Measurements from ENCODE around the gene PTPRQ.
A peak's percentile ranks its signal among the peaks of the same experiment; 100 is the strongest.

The PTPRQ gene

DNA sequence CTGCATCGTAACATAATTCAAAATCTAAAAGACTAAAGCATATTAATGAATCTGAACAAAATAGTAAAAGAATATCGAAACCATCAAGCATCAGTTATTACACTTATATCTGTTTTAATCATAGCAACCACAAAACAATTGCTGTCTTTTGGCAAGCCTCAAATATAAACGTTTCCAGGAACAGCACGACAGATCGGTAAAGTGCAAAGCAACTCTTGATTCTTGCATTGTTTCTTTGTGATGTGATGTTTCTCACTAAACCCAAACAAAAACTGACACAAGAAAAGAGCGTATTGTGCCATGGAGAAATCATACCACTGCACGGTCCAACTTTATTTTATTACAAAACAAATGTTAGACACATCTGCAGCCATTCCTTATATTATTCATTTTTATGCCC lies 254.2 kb downstream of the PTPRQ start:
- H3K4me3 ChIP-seq (ENCODE audit: low read depth, low read length), result no peak overlapping the region

- no peak overlapping the region for H3K4me3 ChIP-seq (ENCODE audit: low read depth, low read length)
These were observed 255.0 kb downstream of the PTPRQ start for GRCh38 chr12:80698847-80699542.

GRCh38 chr12:80700327-80700726 lies 256.3 kb downstream of the PTPRQ start:
- H3K4me3 ChIP-seq (ENCODE audit: low read depth, low read length), result no peak overlapping the region

DNA sequence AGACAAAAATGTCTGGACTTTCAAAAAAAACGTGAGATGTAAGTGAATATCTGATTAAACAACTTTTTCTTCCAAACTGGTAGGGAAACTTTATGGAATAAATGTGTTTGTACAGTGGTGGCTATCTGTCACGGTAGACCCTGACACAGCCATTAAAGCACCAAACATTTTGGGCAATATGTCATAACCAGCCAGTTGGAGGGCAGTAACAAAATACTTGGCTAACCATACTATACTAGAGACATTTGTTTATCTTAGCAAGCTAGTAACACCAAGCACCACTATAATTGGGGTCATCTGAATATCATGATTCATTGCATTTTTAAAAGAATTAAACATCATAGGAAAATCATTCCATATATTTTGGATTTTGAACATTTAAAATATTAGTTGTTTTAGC lies 257.4 kb downstream of the PTPRQ start:
- no peak overlapping the region for H3K4me3 ChIP-seq (ENCODE audit: low read depth, low read length)

GRCh38 chr12:80702889-80703805 lies 259.1 kb downstream of the PTPRQ start:
- no peak overlapping the region for H3K4me3 ChIP-seq (ENCODE audit: low read depth, low read length)

GRCh38 chr12:80704420-80704819 lies 260.4 kb downstream of the PTPRQ start:
- no peak overlapping the region for H3K4me3 ChIP-seq (ENCODE audit: low read depth, low read length)

- H3K4me3 ChIP-seq (ENCODE audit: low read depth, low read length), result no peak within 1 kb of the TSS
These were observed 263.2 kb downstream of the PTPRQ start, which contains the start of gene MYF6 for GRCh38 chr12:80707126-80707829. Gene MYF6, plus strand, starts transcription at chr12:80707634. Its CDS starts 86 bp downstream, at chr12:80707720.

DNA sequence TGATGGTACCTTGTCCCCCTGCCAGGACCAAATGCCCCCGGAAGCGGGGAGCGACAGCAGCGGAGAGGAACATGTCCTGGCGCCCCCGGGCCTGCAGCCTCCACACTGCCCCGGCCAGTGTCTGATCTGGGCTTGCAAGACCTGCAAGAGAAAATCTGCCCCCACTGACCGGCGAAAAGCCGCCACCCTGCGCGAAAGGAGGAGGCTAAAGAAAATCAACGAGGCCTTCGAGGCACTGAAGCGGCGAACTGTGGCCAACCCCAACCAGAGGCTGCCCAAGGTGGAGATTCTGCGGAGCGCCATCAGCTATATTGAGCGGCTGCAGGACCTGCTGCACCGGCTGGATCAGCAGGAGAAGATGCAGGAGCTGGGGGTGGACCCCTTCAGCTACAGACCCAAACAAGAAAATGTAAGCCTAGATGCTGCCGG lies 263.8 kb downstream of the PTPRQ start:
- no peak overlapping the region for H3K4me3 ChIP-seq (ENCODE audit: low read depth, low read length)

- peak overlapping the region; percentile 13 for H3K4me3 ChIP-seq (ENCODE audit: low read depth, low read length)
These were observed 264.4 kb downstream of the PTPRQ start for GRCh38 chr12:80708259-80708974.

DNA sequence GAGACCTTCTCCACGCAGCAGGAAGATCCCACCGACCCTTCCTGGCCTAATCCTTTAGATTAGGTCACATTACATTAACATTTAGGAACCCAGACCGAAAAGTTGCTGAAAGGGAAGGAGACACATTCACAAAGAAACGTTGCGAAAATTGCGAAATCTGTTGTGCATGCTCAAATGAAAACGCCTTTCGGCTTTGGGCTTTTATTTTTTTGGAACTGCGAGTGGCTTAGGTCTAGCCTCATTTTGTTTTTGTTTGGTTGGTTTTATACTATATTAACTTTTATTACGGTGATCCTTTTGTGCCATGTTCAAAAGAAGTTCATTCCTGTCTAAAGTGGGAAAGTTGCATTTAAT lies 264.9 kb downstream of the PTPRQ start:
- H3K4me3 ChIP-seq (ENCODE audit: low read depth, low read length), result peak overlapping the region; percentile 13

- peak overlapping the region; percentile 28 for H3K4me3 ChIP-seq (ENCODE audit: low read depth, low read length)
These were observed 266.0 kb downstream of the PTPRQ start for GRCh38 chr12:80709811-80710726.

- H3K4me3 ChIP-seq (ENCODE audit: low read depth, low read length), result no peak overlapping the region
These were observed 266.9 kb downstream of the PTPRQ start for GRCh38 chr12:80710727-80711449.

DNA sequence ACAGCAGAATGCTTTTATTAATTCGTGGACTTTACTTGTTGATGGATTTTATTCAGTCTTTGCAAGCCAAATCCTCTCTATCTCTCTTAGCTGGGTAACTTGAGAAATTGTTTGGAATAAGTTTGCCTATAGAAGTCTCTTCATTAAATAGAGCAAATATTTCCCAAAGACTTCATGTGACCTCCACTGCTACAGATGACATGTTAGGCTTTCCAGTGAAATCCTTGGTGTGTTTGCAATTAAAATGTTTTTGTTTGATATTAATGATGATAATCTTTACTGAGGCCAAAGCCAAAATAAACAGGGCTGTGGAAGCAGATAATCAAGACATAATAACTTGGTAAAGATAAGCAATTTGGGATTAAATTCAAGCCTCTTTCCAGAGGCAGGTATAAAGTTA lies 267.8 kb downstream of the PTPRQ start:
- H3K4me3 ChIP-seq (ENCODE audit: low read depth, low read length), result no peak overlapping the region

DNA sequence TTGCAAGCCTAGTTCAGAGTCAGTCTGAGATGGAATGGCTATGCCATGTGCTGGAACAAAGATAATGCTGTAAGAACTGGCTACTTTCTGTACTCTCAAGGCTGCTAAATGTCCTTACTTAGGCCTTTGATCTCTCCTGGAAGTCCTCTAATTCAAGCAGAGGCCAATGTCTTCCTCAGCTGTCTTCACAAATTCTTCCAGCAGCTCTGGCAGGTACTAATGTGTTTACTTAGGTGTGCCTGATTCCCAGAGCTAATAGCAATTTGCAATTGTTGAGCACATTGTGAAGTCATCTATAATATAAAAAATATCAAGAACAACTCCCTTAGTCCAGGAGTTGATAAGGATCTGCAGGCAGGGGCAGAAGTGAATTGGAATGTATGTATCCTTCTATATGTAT lies 268.8 kb downstream of the PTPRQ start:
- H3K4me3 ChIP-seq (ENCODE audit: low read depth, low read length), result no peak overlapping the region

GRCh38 chr12:80713419-80713818 lies 269.4 kb downstream of the PTPRQ start:
- H3K4me3 ChIP-seq (ENCODE audit: low read depth, low read length), result no peak overlapping the region

DNA sequence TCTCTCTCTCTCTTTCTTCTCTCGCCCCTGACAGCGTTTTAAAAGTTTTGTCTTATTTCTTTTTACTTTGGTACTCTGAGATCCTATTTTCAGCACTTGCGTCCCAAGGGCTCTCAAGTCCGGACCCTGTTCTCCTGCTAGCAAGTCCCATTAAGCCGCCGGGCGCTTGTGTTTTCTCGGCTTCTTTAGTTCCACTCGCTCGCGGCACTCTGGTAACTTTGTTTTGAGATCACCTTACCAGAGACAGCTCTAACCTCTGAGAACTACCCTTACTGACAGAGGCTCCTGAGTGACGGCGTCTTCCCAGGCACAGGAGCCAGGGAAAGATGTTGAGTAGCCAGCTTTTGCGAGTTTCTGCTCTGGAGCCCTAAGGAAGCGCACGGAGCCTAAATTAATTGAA lies 270.0 kb downstream of the PTPRQ start:
- no peak overlapping the region for H3K4me3 ChIP-seq (ENCODE audit: low read depth, low read length)

- no peak overlapping the region for H3K4me3 ChIP-seq (ENCODE audit: low read depth, low read length)
These were observed 270.8 kb downstream of the PTPRQ start for GRCh38 chr12:80714846-80715245.

GRCh38 chr12:80715713-80716249 lies 271.7 kb downstream of the PTPRQ start:
- no peak overlapping the region for H3K4me3 ChIP-seq (ENCODE audit: low read depth, low read length)
